SK-N-MC (cell line): ENCODE measurements around the gene DIP2C.
"Not testable (repeated sequence)": the region's sequence is repeated elsewhere in the genome, so short reads cannot be mapped to it uniquely, and the experiment has no call there.

Source experiments
- DNase-seq: peaks from one replicate; pipeline ENCODE4 v3.0.0-alpha.2; 2011; ENCODE audit warnings: low read depth, low spot score
- H3K27ac ChIP-seq: fragments of 200-600 bp; sonication (generic); 2 replicates; pipeline ENCODE4 v1.5.1; 2016; ENCODE audit warnings: mixed run types
- H3K36me3 ChIP-seq: fragments of 200-600 bp; sonication (generic); 2 replicates; pipeline ENCODE4 v1.6.1; 2017; ENCODE audit warnings: antibody characterized with exemption, low read length, mixed read lengths; ENCODE audit not compliant: insufficient read depth
- H3K4me3 ChIP-seq: fragments of 200-600 bp; sonication (generic); 2 replicates; pipeline ENCODE4 v1.5.1; 2016
- H3K9ac ChIP-seq: fragments of 200-600 bp; sonication (generic); 2 replicates; pipeline ENCODE4 v1.8.0; 2017; ENCODE audit warnings: mixed run types, mixed read lengths; ENCODE audit not compliant: insufficient read length
- H3K9me3 ChIP-seq: fragments of 200-600 bp; sonication (generic); 2 replicates; pipeline ENCODE4 v1.6.1; 2017; ENCODE audit warnings: low read depth, mild to moderate bottlenecking, antibody characterized with exemption, low read length, moderate library complexity, mixed read lengths
- EZH2 ChIP-seq: fragments of 200-600 bp; sonication (generic); IDR thresholded peaks from one replicate; pipeline ENCODE4 v1.6.1; 2017; ENCODE audit warnings: antibody characterized with exemption
- FOXP2 ChIP-seq: optimal IDR thresholded peaks from 2 replicates; pipeline ENCODE3; 2011; ENCODE audit warnings: mild to moderate bottlenecking, moderate library complexity; ENCODE audit not compliant: insufficient read depth; ENCODE audit errors: extremely low read length, control extremely low read depth
- POLR2AphosphoS5 ChIP-seq: IDR thresholded peaks from 2 replicates; pipeline ENCODE4 v1.6.1; 2012; ENCODE audit warnings: mild to moderate bottlenecking, low read depth, low read length, borderline replicate concordance

The DIP2C gene

GRCh38 chr10:348456-348855, 341.0 kb downstream of the DIP2C start:
- Histone ChIP-seq H3K4me3 (no peak overlapping the region), H3K9ac (no peak overlapping the region)
- no peak for TF ChIP-seq FOXP2
- TF ChIP-seq EZH2, result no peak
- TF ChIP-seq POLR2AphosphoS5, result no peak

GRCh38 chr10:347774-348173, 341.7 kb downstream of the DIP2C start:
- not testable (repeated sequence) for H3K9ac ChIP-seq, DNase-seq, H3K9me3 ChIP-seq, H3K36me3 ChIP-seq, H3K4me3 ChIP-seq, H3K27ac ChIP-seq

More at GRCh38 chr10:348456-348855, 341.0 kb downstream of the DIP2C start:
- no peak overlapping the region for H3K27ac ChIP-seq
- H3K9me3 ChIP-seq, result no peaks in the 10 kb centered on the region
- no peak for DNase-seq
- no peaks in the 10 kb centered on the region; the same call in 1 of the 2 replicates for H3K36me3 ChIP-seq

GRCh38 chr10:347190-347589, 342.3 kb downstream of the DIP2C start:
- H3K27ac ChIP-seq, H3K4me3 ChIP-seq, H3K9me3 ChIP-seq, H3K36me3 ChIP-seq, H3K9ac ChIP-seq, DNase-seq: not testable (repeated sequence)

- Histone ChIP-seq H3K9me3 (no peaks in the 10 kb centered on the region), H3K36me3 (no peaks in the 10 kb centered on the region; the same call in 1 of the 2 replicates), H3K4me3 (no peak overlapping the region), H3K27ac (no peak overlapping the region), H3K9ac (no peak overlapping the region)
- TF ChIP-seq POLR2AphosphoS5 (no peak), FOXP2 (no peak), EZH2 (no peak)
- DNase-seq, result no peak
Observed at GRCh38 chr10:344582-345200, 344.8 kb downstream of the DIP2C start.

- no peak overlapping the region for H3K4me3 ChIP-seq
- no peak for DNase-seq
- H3K36me3 ChIP-seq, result no peaks in the 10 kb centered on the region; the same call in 1 of the 2 replicates
- no peaks in the 10 kb centered on the region for H3K9me3 ChIP-seq
- no peak overlapping the region for H3K9ac ChIP-seq
- no peak overlapping the region for H3K27ac ChIP-seq
- TF ChIP-seq EZH2 (no peak), FOXP2 (no peak), POLR2AphosphoS5 (no peak)
Observed at GRCh38 chr10:343231-344220, 345.9 kb downstream of the DIP2C start.

GRCh38 chr10:341081-341740, 348.3 kb downstream of the DIP2C start:
- Histone ChIP-seq H3K27ac (no peak overlapping the region), H3K9ac (no peak overlapping the region), H3K9me3 (no peaks in the 10 kb centered on the region), H3K36me3 (peaks cover 3% of the 10 kb centered on the region; the same call in 1 of the 2 replicates), H3K4me3 (no peak overlapping the region)
- DNase-seq, result no peak
- TF ChIP-seq EZH2 (no peak), FOXP2 (no peak), POLR2AphosphoS5 (no peak)

GRCh38 chr10:340646-341045, 348.8 kb downstream of the DIP2C start:
- Histone ChIP-seq H3K27ac (no peak overlapping the region), H3K9me3 (no peaks in the 10 kb centered on the region), H3K36me3 (peaks cover 3% of the 10 kb centered on the region; the same call in 1 of the 2 replicates), H3K4me3 (no peak overlapping the region), H3K9ac (no peak overlapping the region)
- DNase-seq, result no peak
- TF ChIP-seq FOXP2 (no peak), EZH2 (no peak), POLR2AphosphoS5 (no peak)

- no peaks in the 10 kb centered on the region for H3K9me3 ChIP-seq
- no peak overlapping the region for H3K27ac ChIP-seq
- no peak for DNase-seq
- H3K9ac ChIP-seq, result no peak overlapping the region
- H3K36me3 ChIP-seq, result peaks cover 3% of the 10 kb centered on the region; the same call in 1 of the 2 replicates
- H3K4me3 ChIP-seq, result no peak overlapping the region
- TF ChIP-seq EZH2 (no peak), POLR2AphosphoS5 (no peak), FOXP2 (no peak)
Observed at GRCh38 chr10:339038-339391, 350.5 kb downstream of the DIP2C start.
